Osteoblast (primary cell): ENCODE results near the gene STARD10. TPM values are rescaled to one million over a fixed set of nuclear protein-coding genes. Genes with fewer than 3 reads are reported as not detected.

Source experiments
- DNase-seq: peaks from one replicate; pipeline ENCODE4 v3.0.0; 2011; ENCODE audit warnings: low spot score, mixed read lengths; ENCODE audit not compliant: insufficient read length; ENCODE audit errors: missing footprints
- H2AFZ ChIP-seq: 2 replicates; pipeline ENCODE4 v1.6.0; 2011; ENCODE audit warnings: mild to moderate bottlenecking, low read length
- H3K27ac ChIP-seq: 2 replicates; pipeline ENCODE4 v1.5.1; 2011; ENCODE audit warnings: mild to moderate bottlenecking, low read depth, low read length, moderate library complexity
- H3K27me3 ChIP-seq: 2 replicates; pipeline ENCODE4 v1.6.0; 2012; ENCODE audit warnings: mild to moderate bottlenecking, control low read depth, inconsistent platforms, low read length, moderate library complexity; ENCODE audit not compliant: insufficient read depth
- H3K36me3 ChIP-seq: 2 replicates; pipeline ENCODE4 v1.5.1; 2011; ENCODE audit warnings: mild to moderate bottlenecking, low read length, control low read depth, moderate library complexity; ENCODE audit not compliant: insufficient read depth
- H3K4me1 ChIP-seq: 2 replicates; pipeline ENCODE4 v1.5.1; 2011; ENCODE audit warnings: mild to moderate bottlenecking, low read length, control low read depth, moderate library complexity; ENCODE audit not compliant: insufficient read depth
- H3K4me2 ChIP-seq: 2 replicates; pipeline ENCODE4 v1.6.0; 2011; ENCODE audit warnings: mild to moderate bottlenecking, low read length; ENCODE audit not compliant: insufficient read depth
- H3K4me3 ChIP-seq: fragments of 200-600 bp; sonication (generic); 3 replicates; pipeline ENCODE4 v1.5.1; 2012; ENCODE audit warnings: mild to moderate bottlenecking, low read length, inconsistent platforms; ENCODE audit not compliant: insufficient read depth
- H3K79me2 ChIP-seq: 2 replicates; pipeline ENCODE4 v1.6.0; 2012; ENCODE audit warnings: mild to moderate bottlenecking, low read length, control low read depth, inconsistent platforms; ENCODE audit not compliant: insufficient read depth
- H3K9me3 ChIP-seq: 2 replicates; pipeline ENCODE4 v1.5.1; 2011; ENCODE audit warnings: low read depth, low read length, control low read depth
- H4K20me1 ChIP-seq: 2 replicates; pipeline ENCODE4 v1.6.0; 2012; ENCODE audit warnings: mild to moderate bottlenecking, low read length, control low read depth; ENCODE audit not compliant: insufficient read depth
- total RNA-seq: library from RNA; depleted of rRNA; stranded (reverse); fragments of >200 nt; gene quantifications from 2 replicates; pipeline ENCODE4 v1.2.3, GENCODE V29; 2012
- TF ChIP-seq, protein P1 (sequence below): IDR thresholded peaks from 2 replicates; pipeline ENCODE4 v1.5.1; 2011; ENCODE audit warnings: mild to moderate bottlenecking, low read depth, low read length, moderate library complexity; ENCODE audit errors: extremely low read depth

Gene STARD10
- total RNA-seq, 1 donor: 25.7 TPM

GRCh38 chr11:72750086-72750485 lies 43.8 kb downstream of the STARD10 start:
- Histone ChIP-seq H3K79me2 (peaks cover 44% of the 10 kb centered on the region), H4K20me1 (peaks cover 5% of the 10 kb centered on the region), H3K9me3 (no peaks in the 10 kb centered on the region), H3K4me1 (peaks cover 19% of the 10 kb centered on the region), H3K36me3 (no peaks in the 10 kb centered on the region), H3K27ac (no peak overlapping the region), H2AFZ (no peak overlapping the region), H3K4me3 (no peak overlapping the region), H3K4me2 (no peak overlapping the region), H3K27me3 (no peaks in the 10 kb centered on the region)
- peak; percentile 66 for DNase-seq
- TF ChIP-seq, protein P1, sequence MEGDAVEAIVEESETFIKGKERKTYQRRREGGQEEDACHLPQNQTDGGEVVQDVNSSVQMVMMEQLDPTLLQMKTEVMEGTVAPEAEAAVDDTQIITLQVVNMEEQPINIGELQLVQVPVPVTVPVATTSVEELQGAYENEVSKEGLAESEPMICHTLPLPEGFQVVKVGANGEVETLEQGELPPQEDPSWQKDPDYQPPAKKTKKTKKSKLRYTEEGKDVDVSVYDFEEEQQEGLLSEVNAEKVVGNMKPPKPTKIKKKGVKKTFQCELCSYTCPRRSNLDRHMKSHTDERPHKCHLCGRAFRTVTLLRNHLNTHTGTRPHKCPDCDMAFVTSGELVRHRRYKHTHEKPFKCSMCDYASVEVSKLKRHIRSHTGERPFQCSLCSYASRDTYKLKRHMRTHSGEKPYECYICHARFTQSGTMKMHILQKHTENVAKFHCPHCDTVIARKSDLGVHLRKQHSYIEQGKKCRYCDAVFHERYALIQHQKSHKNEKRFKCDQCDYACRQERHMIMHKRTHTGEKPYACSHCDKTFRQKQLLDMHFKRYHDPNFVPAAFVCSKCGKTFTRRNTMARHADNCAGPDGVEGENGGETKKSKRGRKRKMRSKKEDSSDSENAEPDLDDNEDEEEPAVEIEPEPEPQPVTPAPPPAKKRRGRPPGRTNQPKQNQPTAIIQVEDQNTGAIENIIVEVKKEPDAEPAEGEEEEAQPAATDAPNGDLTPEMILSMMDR: no peak

DNA sequence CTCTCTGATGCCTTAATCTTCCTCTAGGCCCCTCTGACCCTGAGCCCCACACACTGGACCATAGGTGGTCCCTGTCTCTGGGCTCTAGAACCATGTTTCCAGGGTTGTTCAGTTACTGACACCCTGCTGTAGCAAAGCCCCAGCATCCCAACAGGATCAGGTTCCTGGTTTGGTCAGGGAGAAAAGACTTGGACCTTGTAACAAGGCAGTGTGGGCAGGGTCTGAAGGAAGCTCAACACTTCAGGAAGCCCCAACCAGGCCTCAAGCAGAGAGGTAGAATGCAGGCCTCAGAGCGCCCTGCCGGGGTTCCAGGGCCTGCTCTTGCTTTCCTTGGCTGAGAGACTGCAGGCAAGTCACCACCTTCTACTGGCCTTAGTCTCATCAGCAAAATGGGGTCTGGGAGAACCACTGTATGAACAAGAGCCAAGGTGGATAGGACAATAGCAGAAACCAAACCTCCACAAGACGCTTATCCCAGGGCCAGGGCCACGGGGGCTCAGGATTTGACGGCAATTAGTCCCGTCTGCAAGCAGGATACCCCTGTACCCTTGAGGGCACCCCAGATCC lies 46.5 kb downstream of the STARD10 start:
- Histone ChIP-seq H3K36me3 (no peaks in the 10 kb centered on the region), H3K4me2 (no peak overlapping the region), H3K27me3 (no peaks in the 10 kb centered on the region), H3K27ac (no peak overlapping the region), H3K9me3 (no peaks in the 10 kb centered on the region), H3K79me2 (peaks cover 68% of the 10 kb centered on the region), H2AFZ (no peak overlapping the region), H4K20me1 (peaks cover 5% of the 10 kb centered on the region), H3K4me3 (no peak overlapping the region), H3K4me1 (peaks cover 10% of the 10 kb centered on the region)
- TF ChIP-seq, protein P1: no peak
- peak; percentile 80 for DNase-seq

- peaks cover 69% of the 10 kb centered on the region for H3K79me2 ChIP-seq
Measured at GRCh38 chr11:72746821-72747220, 47.0 kb downstream of the STARD10 start.

DNA sequence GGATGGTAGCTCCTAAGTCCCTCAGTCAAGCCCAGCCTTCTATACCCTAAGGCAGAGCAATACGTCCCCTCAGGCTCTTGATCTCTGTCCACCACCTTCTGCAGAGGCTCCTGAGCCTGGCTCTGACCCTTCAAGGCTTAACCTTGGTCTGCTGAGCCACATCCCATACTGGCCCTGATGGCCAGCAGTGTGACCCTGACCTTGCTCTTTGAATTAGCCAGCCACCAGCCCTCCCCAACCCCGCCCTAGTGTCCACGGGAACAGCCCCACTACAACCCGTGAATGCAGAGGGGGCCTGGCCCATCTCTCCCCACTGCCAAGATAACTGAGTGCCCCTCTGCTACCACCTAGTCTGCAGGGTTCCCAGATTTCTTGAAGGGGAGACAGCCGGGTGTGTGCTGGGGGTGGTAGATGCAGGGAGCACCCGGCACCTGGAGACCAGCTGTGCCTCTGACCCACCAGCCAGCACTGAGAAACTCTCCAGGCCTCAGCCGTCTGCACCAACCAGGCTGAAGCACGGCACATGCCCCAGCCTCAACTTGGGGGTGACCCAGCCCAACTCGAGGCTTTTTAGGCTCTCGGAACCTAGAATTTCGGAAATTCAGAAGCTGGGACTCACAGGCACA lies 47.8 kb downstream of the STARD10 start:
- H3K79me2 ChIP-seq: peaks cover 69% of the 10 kb centered on the region
- peaks cover 9% of the 10 kb centered on the region for H4K20me1 ChIP-seq
- no peak overlapping the region for H3K27ac ChIP-seq
- DNase-seq: peak; percentile 76
- no peak overlapping the region for H2AFZ ChIP-seq
- peaks cover 10% of the 10 kb centered on the region for H3K4me1 ChIP-seq
- H3K36me3 ChIP-seq: no peaks in the 10 kb centered on the region
- no peaks in the 10 kb centered on the region for H3K9me3 ChIP-seq
- no peak overlapping the region for H3K4me2 ChIP-seq
- no peak overlapping the region for H3K4me3 ChIP-seq
- TF ChIP-seq, protein P1: no peak
- no peaks in the 10 kb centered on the region for H3K27me3 ChIP-seq

More at GRCh38 chr11:72746821-72747220, 47.0 kb downstream of the STARD10 start:
- no peaks in the 10 kb centered on the region for H3K9me3 ChIP-seq
- H2AFZ ChIP-seq: no peak overlapping the region
- no peak overlapping the region for H3K4me3 ChIP-seq
- peaks cover 9% of the 10 kb centered on the region for H4K20me1 ChIP-seq
- H3K36me3 ChIP-seq: no peaks in the 10 kb centered on the region
- no peak overlapping the region for H3K4me2 ChIP-seq
- TF ChIP-seq, protein P1: no peak
- peak; percentile 48 for DNase-seq
- H3K4me1 ChIP-seq: peaks cover 9% of the 10 kb centered on the region
- H3K27ac ChIP-seq: no peak overlapping the region
- no peaks in the 10 kb centered on the region for H3K27me3 ChIP-seq
